ENCODE data around the gene YAE1. TPM values are rescaled to one million over a fixed set of nuclear protein-coding genes. Genes with fewer than 3 reads are reported as not detected.
A peak's percentile ranks its signal among the peaks of the same experiment; 100 is the strongest.

Gene YAE1
- total and polyA plus RNA-seq, 2 experiments from 2014 or later: 29.6 to 36.3 TPM

GRCh38 chr7:39560997-39561396 lies 5.2 kb upstream of the YAE1 start:
- H4K20me1 ChIP-seq (ENCODE audit: insufficient read depth, poor library complexity, severe bottlenecking): no peaks in the 10 kb centered on the region
- no peaks in the 10 kb centered on the region for H3K9me3 ChIP-seq (ENCODE audit: low read depth)
- H3K79me2 ChIP-seq: no peaks in the 10 kb centered on the region
- H3K4me1 ChIP-seq (ENCODE audit: insufficient read depth): no peaks in the 10 kb centered on the region
- H3K9me2 ChIP-seq (replicated peaks; ENCODE audit: insufficient read depth): no peaks in the 10 kb centered on the region
- H3K4me2 ChIP-seq: no peak overlapping the region
- 59% methylated on average over 1 of the region's 1 CpG for WGBS (ENCODE audit: low lambda C conversion rate, missing lambda C conversion rate)
- H2AFZ ChIP-seq: no peak overlapping the region
- TF ChIP-seq EZH2 (IDR thresholded peaks at IDR 0.05; ENCODE audit: borderline replicate concordance) (no peak), CTCF (IDR thresholded peaks at IDR 0.05; ENCODE audit: poor library complexity) (no peak)
- H3K27me3 ChIP-seq: no peaks in the 10 kb centered on the region
- no peak overlapping the region for H3K4me3 ChIP-seq
- H3K27ac ChIP-seq: no peak overlapping the region
- DNase-seq (ENCODE audit: low spot score): no peak
- no peaks in the 10 kb centered on the region for H3K36me3 ChIP-seq (replicated peaks; ENCODE audit: insufficient read depth, low read depth)

- no peaks in the 10 kb centered on the region for H3K36me3 ChIP-seq (replicated peaks; ENCODE audit: insufficient read depth, low read depth)
- peak overlapping the region; percentile 71 for H3K4me3 ChIP-seq
- peak overlapping the region; percentile 92 for H2AFZ ChIP-seq
- H3K9me2 ChIP-seq (replicated peaks; ENCODE audit: insufficient read depth): no peaks in the 10 kb centered on the region
- WGBS (ENCODE audit: low lambda C conversion rate, missing lambda C conversion rate): 32% methylated on average over 4 of the region's 4 CpGs
- H3K4me1 ChIP-seq (ENCODE audit: insufficient read depth): peaks cover 8% of the 10 kb centered on the region
- H4K20me1 ChIP-seq (ENCODE audit: insufficient read depth, poor library complexity, severe bottlenecking): no peaks in the 10 kb centered on the region
- no peaks in the 10 kb centered on the region for H3K9me3 ChIP-seq (ENCODE audit: low read depth)
- TF ChIP-seq CTCF (IDR thresholded peaks at IDR 0.05; ENCODE audit: poor library complexity) (no peak), EZH2phosphoT487 (IDR thresholded peaks at IDR 0.05; ENCODE audit: low read depth, severe bottlenecking, unreplicated experiment) (no peak), EZH2 (IDR thresholded peaks at IDR 0.05; ENCODE audit: borderline replicate concordance) (no peak)
- H3K27ac ChIP-seq: peak overlapping the region; percentile 87
- DNase-seq (ENCODE audit: low spot score): peak; percentile 16
- H3K4me2 ChIP-seq: peak overlapping the region; percentile 78
- no peaks in the 10 kb centered on the region for H3K27me3 ChIP-seq
- peaks cover 25% of the 10 kb centered on the region for H3K79me2 ChIP-seq
Observed at GRCh38 chr7:39565538-39565937, 666 bp upstream of the YAE1 start.

- H3K27me3 ChIP-seq: no peaks in the 10 kb centered on the region
- no peaks in the 10 kb centered on the region for H3K36me3 ChIP-seq (replicated peaks; ENCODE audit: insufficient read depth, low read depth)
- peaks cover 8% of the 10 kb centered on the region for H3K4me1 ChIP-seq (ENCODE audit: insufficient read depth)
- no peaks in the 10 kb centered on the region for H4K20me1 ChIP-seq (ENCODE audit: insufficient read depth, poor library complexity, severe bottlenecking)
- H3K27ac ChIP-seq: no peak overlapping the region
- no peaks in the 10 kb centered on the region for H3K9me3 ChIP-seq (ENCODE audit: low read depth)
- H3K4me3 ChIP-seq: peak overlapping the region; percentile 71
- H3K9me2 ChIP-seq (replicated peaks; ENCODE audit: insufficient read depth): no peaks in the 10 kb centered on the region
- H3K4me2 ChIP-seq: peak overlapping the region; percentile 78
- TF ChIP-seq CTCF (IDR thresholded peaks at IDR 0.05; ENCODE audit: poor library complexity): no peak
- no peak for TF ChIP-seq EZH2 (IDR thresholded peaks at IDR 0.05; ENCODE audit: borderline replicate concordance)
- TF ChIP-seq EZH2phosphoT487 (IDR thresholded peaks at IDR 0.05; ENCODE audit: low read depth, severe bottlenecking, unreplicated experiment): no peak
- 54% methylated on average over 2 of the region's 2 CpGs for WGBS (ENCODE audit: low lambda C conversion rate, missing lambda C conversion rate)
- no peak overlapping the region for H2AFZ ChIP-seq
- no peak for DNase-seq (ENCODE audit: low spot score)
- H3K79me2 ChIP-seq: peaks cover 25% of the 10 kb centered on the region
Observed at GRCh38 chr7:39567294-39567693, 1.1 kb downstream of the YAE1 start.
